ENCODE results near the gene ATP5PO. TPM values are rescaled to one million over a fixed set of nuclear protein-coding genes. Genes with fewer than 3 reads are reported as not detected.

The ATP5PO gene
- total RNA-seq, 4 donors from 2014 or later, result 184 to 354 (median 297) TPM

DNA sequence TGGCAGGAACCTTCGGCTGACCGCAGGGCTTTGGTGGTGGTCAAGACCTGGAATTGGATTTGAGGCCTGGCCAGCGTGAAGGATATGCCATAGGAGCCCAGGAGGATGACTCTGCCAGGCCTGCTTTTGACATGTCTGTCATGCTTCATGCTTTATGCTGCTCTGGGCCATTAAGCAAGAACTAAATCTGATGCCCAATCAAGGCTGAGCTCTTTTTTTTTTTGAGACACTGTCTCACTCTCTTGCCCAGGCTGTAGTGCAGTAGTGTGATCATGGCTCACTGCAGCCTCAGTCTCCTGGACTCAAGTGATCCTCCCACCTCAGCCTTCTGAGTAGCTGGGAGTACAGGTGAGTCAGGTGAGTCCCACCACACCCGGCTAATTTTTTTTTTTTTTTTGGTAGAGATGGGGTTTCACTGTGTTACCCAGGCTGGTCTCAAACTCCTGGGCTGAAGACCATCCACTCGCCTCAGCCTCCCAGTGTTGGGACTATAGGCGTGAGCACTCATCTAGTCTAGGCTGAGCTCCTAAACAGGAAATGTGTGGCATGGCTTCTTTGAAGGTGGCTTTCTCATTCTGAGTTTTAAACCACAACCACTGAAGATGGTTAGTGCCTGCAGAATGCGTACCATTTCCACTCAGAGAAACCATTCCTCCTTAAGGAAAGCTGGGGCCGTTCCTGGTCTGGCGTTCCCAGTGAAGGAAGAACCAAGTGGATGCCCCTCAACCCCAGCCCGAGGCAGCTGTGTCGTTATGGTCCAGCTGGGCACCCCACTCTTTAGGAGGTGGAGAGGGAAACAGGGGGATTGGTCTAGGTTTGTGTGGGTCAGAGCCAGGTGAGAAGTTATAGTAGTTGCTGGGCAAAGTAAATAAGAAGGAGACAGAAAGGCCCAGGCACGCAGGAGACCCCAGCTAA, 34.2 kb upstream of the ATP5PO start:
- intact Hi-C loops (cut with DNase I), result loop anchor here (10.0 kb wide), 2 partner anchors 125 to 255 kb away; partner anchors contain the start of genes MRPS6 and SLC5A3
- Histone ChIP-seq H3K27ac (peak overlapping the region; percentile 83 to 94 (median 90)), H3K9me3 (no peaks in the 10 kb centered on the region), H3K4me3 (no peak overlapping the region), H3K27me3 (no peaks in the 10 kb centered on the region), H3K36me3 (no peaks in the 10 kb centered on the region), H3K4me1 (peaks cover 20 to 47% (median 31%) of the 10 kb centered on the region in 3 donors)
- no peak for DNase-seq
- 81 to 93% methylated on average over 4 to 9 of the region's 12 CpGs for WGBS, 2 donors
- TF ChIP-seq, protein P1, sequence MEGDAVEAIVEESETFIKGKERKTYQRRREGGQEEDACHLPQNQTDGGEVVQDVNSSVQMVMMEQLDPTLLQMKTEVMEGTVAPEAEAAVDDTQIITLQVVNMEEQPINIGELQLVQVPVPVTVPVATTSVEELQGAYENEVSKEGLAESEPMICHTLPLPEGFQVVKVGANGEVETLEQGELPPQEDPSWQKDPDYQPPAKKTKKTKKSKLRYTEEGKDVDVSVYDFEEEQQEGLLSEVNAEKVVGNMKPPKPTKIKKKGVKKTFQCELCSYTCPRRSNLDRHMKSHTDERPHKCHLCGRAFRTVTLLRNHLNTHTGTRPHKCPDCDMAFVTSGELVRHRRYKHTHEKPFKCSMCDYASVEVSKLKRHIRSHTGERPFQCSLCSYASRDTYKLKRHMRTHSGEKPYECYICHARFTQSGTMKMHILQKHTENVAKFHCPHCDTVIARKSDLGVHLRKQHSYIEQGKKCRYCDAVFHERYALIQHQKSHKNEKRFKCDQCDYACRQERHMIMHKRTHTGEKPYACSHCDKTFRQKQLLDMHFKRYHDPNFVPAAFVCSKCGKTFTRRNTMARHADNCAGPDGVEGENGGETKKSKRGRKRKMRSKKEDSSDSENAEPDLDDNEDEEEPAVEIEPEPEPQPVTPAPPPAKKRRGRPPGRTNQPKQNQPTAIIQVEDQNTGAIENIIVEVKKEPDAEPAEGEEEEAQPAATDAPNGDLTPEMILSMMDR (IDR thresholded peaks at IDR 0.05), result no peak
- no peak for TF ChIP-seq POLR2A (IDR thresholded peaks at IDR 0.05)

- intact Hi-C loops (cut with DNase I), result loop anchor here (10.0 kb wide), 2 partner anchors 126 to 256 kb away; partner anchors contain the start of genes MRPS6 and SLC5A3
- DNase-seq, result no peak
Observed at GRCh38 chr21:33948951-33949444, 33.4 kb upstream of the ATP5PO start.

DNA sequence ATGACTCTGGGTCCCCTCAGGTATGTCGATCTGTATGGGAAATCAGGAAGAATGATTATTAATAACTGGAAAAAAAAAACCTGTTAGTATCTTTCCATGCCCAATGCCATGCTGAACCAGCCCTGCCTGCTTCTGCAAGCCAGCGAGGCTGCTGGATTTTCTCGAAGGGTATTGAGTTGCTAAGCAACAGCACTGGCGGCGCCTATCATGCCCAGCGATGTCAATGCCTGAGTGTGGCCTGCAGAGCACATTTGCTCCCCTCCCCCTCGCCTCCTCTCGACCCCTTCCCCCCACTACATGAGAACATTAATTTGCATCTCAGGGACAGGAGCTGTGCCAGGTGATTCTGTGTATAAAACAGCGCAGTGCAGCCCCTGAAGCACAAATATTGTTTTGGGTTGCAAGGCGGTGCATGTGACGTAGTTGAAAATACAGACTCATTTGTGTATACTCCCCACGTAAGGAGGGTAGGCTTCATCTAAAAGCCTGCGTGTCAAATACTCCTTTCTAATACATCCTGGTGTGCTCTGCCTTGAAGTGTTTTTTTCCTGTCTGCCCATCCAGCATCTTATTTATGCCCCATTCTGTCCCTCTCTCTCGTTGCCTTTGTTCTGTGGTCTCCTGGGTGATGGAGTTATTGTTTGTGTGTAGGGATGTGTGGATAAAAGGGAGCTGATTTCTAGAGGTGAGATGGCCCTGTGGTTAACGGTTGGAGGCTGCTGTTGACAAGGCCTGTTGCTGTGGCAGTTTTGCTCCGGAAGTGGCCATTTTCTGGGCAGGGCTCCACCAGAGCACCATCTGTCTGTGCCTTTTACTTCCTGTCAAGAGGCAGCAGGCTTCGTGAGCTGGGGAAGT, 32.7 kb upstream of the ATP5PO start:
- Histone ChIP-seq H3K9me3 (no peaks in the 10 kb centered on the region), H3K27ac (peak overlapping the region; percentile 83 to 94 (median 90)), H3K4me3 (peak overlapping the region; percentile 9 to 52 (median 28)), H3K4me1 (peaks cover 20 to 52% (median 35%) of the 10 kb centered on the region in 3 donors), H3K36me3 (no peaks in the 10 kb centered on the region), H3K27me3 (no peaks in the 10 kb centered on the region)
- 16 to 23% methylated on average over 10 to 17 of the region's 17 CpGs for WGBS, 2 donors
- peak in 1 of 4 donors; percentile 45 for TF ChIP-seq POLR2A (IDR thresholded peaks at IDR 0.05)
- TF ChIP-seq, protein P1 (IDR thresholded peaks at IDR 0.05), result no peak
- DNase-seq, result peak; percentile 29
- intact Hi-C loops (cut with DNase I), result loop anchor here (10.0 kb wide), 2 partner anchors 126 to 256 kb away; partner anchors contain the start of genes MRPS6 and SLC5A3

More at GRCh38 chr21:33948951-33949444, 33.4 kb upstream of the ATP5PO start:
- Histone ChIP-seq H3K9me3 (no peaks in the 10 kb centered on the region), H3K27me3 (no peaks in the 10 kb centered on the region), H3K27ac (peak overlapping the region; percentile 83 to 94 (median 90)), H3K4me3 (no peak overlapping the region), H3K4me1 (peaks cover 20 to 47% (median 31%) of the 10 kb centered on the region in 3 donors), H3K36me3 (no peaks in the 10 kb centered on the region)
- WGBS, 2 donors, result 79 to 84% methylated on average over 7 to 9 of the region's 9 CpGs
- TF ChIP-seq, protein P1 (IDR thresholded peaks at IDR 0.05), result no peak

DNA sequence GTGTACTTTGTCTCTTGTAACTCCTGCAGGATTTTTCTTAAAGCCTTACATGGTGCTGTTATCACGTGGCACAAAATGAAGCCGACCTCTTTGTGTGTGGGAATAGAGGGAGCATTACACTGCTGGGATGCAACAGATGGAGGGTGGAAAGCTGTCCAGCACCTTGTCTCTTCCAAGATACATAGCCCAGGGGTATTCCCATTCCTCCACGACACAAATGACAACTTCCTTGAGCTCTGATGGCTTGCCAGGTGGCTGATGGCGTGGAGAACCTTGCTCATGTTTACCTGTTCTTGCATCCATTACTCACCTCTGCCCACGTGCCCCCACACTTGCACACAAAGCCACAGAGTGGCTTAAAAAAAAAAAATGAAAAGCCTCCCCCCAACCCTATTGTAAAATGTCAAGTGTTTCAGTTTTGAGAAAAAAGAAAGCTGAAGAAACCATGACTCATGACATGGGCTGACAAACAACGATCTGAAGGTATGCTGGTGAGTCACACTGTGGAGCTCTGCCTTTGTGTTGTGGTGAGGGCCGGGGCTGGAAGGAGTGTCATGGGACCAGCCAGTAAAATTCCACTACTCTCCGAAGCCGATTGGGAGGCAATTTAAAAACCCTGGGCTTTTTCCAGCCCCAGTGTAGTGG, 32.0 kb upstream of the ATP5PO start:
- Histone ChIP-seq H3K27ac (peak overlapping the region; percentile 83 to 94 (median 90)), H3K36me3 (no peaks in the 10 kb centered on the region), H3K27me3 (no peaks in the 10 kb centered on the region), H3K9me3 (no peaks in the 10 kb centered on the region), H3K4me1 (peaks cover 23 to 59% (median 40%) of the 10 kb centered on the region in 3 donors), H3K4me3 (peak overlapping the region; percentile 9 to 52 (median 28))
- 6 to 17% methylated on average over 9 of the region's 9 CpGs for WGBS, 2 donors
- intact Hi-C loops (cut with DNase I), result loop anchor here (10.0 kb wide), 2 partner anchors 127 to 257 kb away; partner anchors contain the start of genes MRPS6 and SLC5A3
- TF ChIP-seq, protein P1 (IDR thresholded peaks at IDR 0.05), result no peak
- no peak for TF ChIP-seq POLR2A (IDR thresholded peaks at IDR 0.05)
- DNase-seq, result peak; percentile 20

Measured in esophagus squamous epithelium (tissue), 5 donors.